Measurements from ENCODE around the gene AKAP13.

Gene AKAP13

GRCh38 chr15:85501574-85501973 lies 121.2 kb downstream of the AKAP13 start:
- TF ChIP-seq SUZ12 (IDR thresholded peaks at IDR 0.05) (no peak), CTBP1 (IDR thresholded peaks at IDR 0.05; ENCODE audit: borderline replicate concordance) (no peak), FOXM1 (IDR thresholded peaks at IDR 0.05; ENCODE audit: borderline replicate concordance) (no peak), ELF4 (IDR thresholded peaks at IDR 0.05) (no peak), ARNT (IDR thresholded peaks at IDR 0.05) (no peak), TARDBP (IDR thresholded peaks at IDR 0.05) (no peak), PKNOX1 (IDR thresholded peaks at IDR 0.05) (no peak), SP1 (IDR thresholded peaks at IDR 0.05) (no peak), HDGF (IDR thresholded peaks at IDR 0.05; ENCODE audit: borderline replicate concordance) (no peak), ZNF384 (IDR thresholded peaks at IDR 0.05) (no peak), BHLHE40 (IDR thresholded peaks at IDR 0.05; ENCODE audit: borderline replicate concordance) (no peak)
- CTCF ChIA-PET: no interaction called here
- no peak for DNase-seq (ENCODE audit: extremely low spot score)
- POLR2A ChIA-PET: no interaction called here

- CTCF ChIA-PET: interaction anchor here (0.6 to 1.1 kb wide), 4 partner anchors 10 to 189 kb away, joined by 3 to 5 read pairs (median 3); no protein-coding TSS in a partner anchor
Observed at GRCh38 chr15:85503151-85503799, 122.9 kb downstream of the AKAP13 start.

GRCh38 chr15:85504749-85505676 lies 124.6 kb downstream of the AKAP13 start:
- POLR2A ChIA-PET: interaction anchor here (1.2 kb wide), 1 partner anchor 47 kb away, joined by 4 read pairs; no protein-coding TSS in a partner anchor
- peak; percentile 29 for DNase-seq (ENCODE audit: extremely low spot score)
- CTCF ChIA-PET: interaction anchor here (0.6 to 2.5 kb wide), 12 partner anchors 8 to 1590 kb away, joined by 3 to 13 read pairs (median 3); no protein-coding TSS in a partner anchor
- TF ChIP-seq BHLHE40 (IDR thresholded peaks at IDR 0.05; ENCODE audit: borderline replicate concordance): no peak
- TF ChIP-seq LEF1 (IDR thresholded peaks at IDR 0.05; ENCODE audit: borderline replicate concordance): no peak
- no peak for TF ChIP-seq CTBP1 (IDR thresholded peaks at IDR 0.05; ENCODE audit: borderline replicate concordance)
- TF ChIP-seq HDGF (IDR thresholded peaks at IDR 0.05; ENCODE audit: borderline replicate concordance): no peak
- no peak for TF ChIP-seq FOXA1 (IDR thresholded peaks at IDR 0.05)
- no peak for TF ChIP-seq ELF4 (IDR thresholded peaks at IDR 0.05)
- TF ChIP-seq SP1 (IDR thresholded peaks at IDR 0.05): no peak
- TF ChIP-seq ARNT (IDR thresholded peaks at IDR 0.05): no peak
- TF ChIP-seq ZNF384 (IDR thresholded peaks at IDR 0.05): no peak
- TF ChIP-seq NFRKB (IDR thresholded peaks at IDR 0.05): no peak
- TF ChIP-seq PKNOX1 (IDR thresholded peaks at IDR 0.05): no peak
- no peak for TF ChIP-seq FOXK2 (IDR thresholded peaks at IDR 0.05)

More at GRCh38 chr15:85503151-85503799, 122.9 kb downstream of the AKAP13 start:
- TF ChIP-seq PKNOX1 (IDR thresholded peaks at IDR 0.05) (no peak), NFRKB (IDR thresholded peaks at IDR 0.05) (no peak), ELF4 (IDR thresholded peaks at IDR 0.05) (no peak), CTBP1 (IDR thresholded peaks at IDR 0.05; ENCODE audit: borderline replicate concordance) (no peak), SUZ12 (IDR thresholded peaks at IDR 0.05) (no peak), LEF1 (IDR thresholded peaks at IDR 0.05; ENCODE audit: borderline replicate concordance) (no peak), ZNF384 (IDR thresholded peaks at IDR 0.05) (no peak), L3MBTL2 (conservative IDR thresholded peaks at IDR 0.05) (no peak)
- POLR2A ChIA-PET: no interaction called here
- DNase-seq (ENCODE audit: extremely low spot score): no peak

GRCh38 chr15:85507114-85507513 lies 126.7 kb downstream of the AKAP13 start:
- DNase-seq (ENCODE audit: extremely low spot score): no peak
- POLR2A ChIA-PET: no interaction called here
- CTCF ChIA-PET: interaction anchor here (0.6 to 1.5 kb wide), 3 partner anchors 10 to 1942 kb away, joined by 3 to 8 read pairs (median 3); no protein-coding TSS in a partner anchor
- TF ChIP-seq BHLHE40 (IDR thresholded peaks at IDR 0.05; ENCODE audit: borderline replicate concordance) (no peak), ARNT (IDR thresholded peaks at IDR 0.05) (no peak), SUZ12 (IDR thresholded peaks at IDR 0.05) (no peak), ELF4 (IDR thresholded peaks at IDR 0.05) (no peak), FOXM1 (IDR thresholded peaks at IDR 0.05; ENCODE audit: borderline replicate concordance) (no peak), TARDBP (IDR thresholded peaks at IDR 0.05) (no peak), NFRKB (IDR thresholded peaks at IDR 0.05) (no peak), L3MBTL2 (conservative IDR thresholded peaks at IDR 0.05) (no peak), ZNF384 (IDR thresholded peaks at IDR 0.05) (no peak), LEF1 (IDR thresholded peaks at IDR 0.05; ENCODE audit: borderline replicate concordance) (no peak), CTBP1 (IDR thresholded peaks at IDR 0.05; ENCODE audit: borderline replicate concordance) (no peak), FOXA1 (IDR thresholded peaks at IDR 0.05) (no peak), HDGF (IDR thresholded peaks at IDR 0.05; ENCODE audit: borderline replicate concordance) (no peak), SP1 (IDR thresholded peaks at IDR 0.05) (no peak), FOXK2 (IDR thresholded peaks at IDR 0.05) (no peak), PKNOX1 (IDR thresholded peaks at IDR 0.05) (no peak)

- CTCF ChIA-PET: no interaction called here
- no peak for DNase-seq (ENCODE audit: extremely low spot score)
- TF ChIP-seq SP1 (IDR thresholded peaks at IDR 0.05): no peak
- TF ChIP-seq NFRKB (IDR thresholded peaks at IDR 0.05): no peak
- no peak for TF ChIP-seq L3MBTL2 (conservative IDR thresholded peaks at IDR 0.05)
- no peak for TF ChIP-seq ARNT (IDR thresholded peaks at IDR 0.05)
- TF ChIP-seq LEF1 (IDR thresholded peaks at IDR 0.05; ENCODE audit: borderline replicate concordance): no peak
- TF ChIP-seq FOXK2 (IDR thresholded peaks at IDR 0.05): no peak
- no peak for TF ChIP-seq SUZ12 (IDR thresholded peaks at IDR 0.05)
- no peak for TF ChIP-seq HDGF (IDR thresholded peaks at IDR 0.05; ENCODE audit: borderline replicate concordance)
- no peak for TF ChIP-seq CTBP1 (IDR thresholded peaks at IDR 0.05; ENCODE audit: borderline replicate concordance)
- no peak for TF ChIP-seq FOXA1 (IDR thresholded peaks at IDR 0.05)
- TF ChIP-seq TARDBP (IDR thresholded peaks at IDR 0.05): no peak
- TF ChIP-seq FOXM1 (IDR thresholded peaks at IDR 0.05; ENCODE audit: borderline replicate concordance): no peak
- no peak for TF ChIP-seq BHLHE40 (IDR thresholded peaks at IDR 0.05; ENCODE audit: borderline replicate concordance)
- POLR2A ChIA-PET: no interaction called here
Observed at GRCh38 chr15:85509973-85510372, 129.6 kb downstream of the AKAP13 start.

All from HEK293T (cell line).